Thoracic aorta (tissue), 2 donors: ENCODE data around the gene MRPL49. TPM values are rescaled to one million over a fixed set of nuclear protein-coding genes. Genes with fewer than 3 reads are reported as not detected.

Experiments used
- ATAC-seq: fragments of 150-250 bp; one replicate; pipeline ENCODE4 v1.8.0; 2017; ENCODE audit warnings: low read depth; ENCODE audit not compliant: insufficient number of reproducible peaks, low FRiP score
- DNase-seq: peaks from one replicate; pipeline ENCODE4 v3.0.0-alpha.2; 2020; ENCODE audit warnings: low spot score
- H3K27ac ChIP-seq, 2 donors: fragments of 200-600 bp; sonication (generic); 1 replicate in 1 of 2; 2 replicates in 1 of 2; pipeline ENCODE4 v1.5.1; 2016; ENCODE audit warnings: mild to moderate bottlenecking in 2 of 2, moderate library complexity in 2 of 2
- H3K27me3 ChIP-seq: fragments of 200-600 bp; sonication (generic); replicated peaks from 2 replicates; pipeline ENCODE4 v1.6.0; 2016; ENCODE audit warnings: mild to moderate bottlenecking; ENCODE audit not compliant: insufficient read depth
- H3K36me3 ChIP-seq: fragments of 200-600 bp; sonication (generic); one replicate; pipeline ENCODE4 v1.5.1; 2016
- H3K4me1 ChIP-seq, 2 donors: fragments of 200-600 bp; sonication (generic); 1 replicate in 1 of 2; 2 replicates in 1 of 2; pipeline versions ENCODE4 v1.5.1 to v1.6.0; 2016; ENCODE audit warnings: low read depth in 2 of 2, mild to moderate bottlenecking in 1 of 2; ENCODE audit not compliant: control insufficient read depth in 1 of 2
- H3K4me3 ChIP-seq: fragments of 200-600 bp; sonication (generic); 2 replicates; pipeline ENCODE4 v1.5.1; 2016; ENCODE audit warnings: mild to moderate bottlenecking
- H3K9me3 ChIP-seq: fragments of 200-600 bp; sonication (generic); 2 replicates; pipeline ENCODE4 v1.5.1; 2016
- total RNA-seq, 2 donors: library from RNA; depleted of rRNA; stranded (reverse); fragments of >200 nt; gene quantifications; one replicate each; pipeline versions ENCODE4 v1.1.0 to v1.2.3, GENCODE V29; 2016
- TF ChIP-seq, protein P1 (sequence below): fragments of 200-600 bp; sonication (generic); IDR thresholded peaks from one replicate; pipeline ENCODE4 v1.5.1; 2019; ENCODE audit warnings: antibody characterized with exemption

Gene MRPL49
- total RNA-seq, 2 donors from 2014 or later: 44.6 to 61.1 TPM

- Histone ChIP-seq H3K4me1 (peaks cover 9 to 18% of the 10 kb centered on the region in 2 donors), H3K9me3 (no peaks in the 10 kb centered on the region), H3K4me3 (peak overlapping the region; percentile 97), H3K27ac (peak overlapping the region; percentile 81 to 93), H3K36me3 (no peaks in the 10 kb centered on the region), H3K27me3 (no peaks in the 10 kb centered on the region)
- ATAC-seq (no peak), DNase-seq (no peak)
- TF ChIP-seq, protein P1, sequence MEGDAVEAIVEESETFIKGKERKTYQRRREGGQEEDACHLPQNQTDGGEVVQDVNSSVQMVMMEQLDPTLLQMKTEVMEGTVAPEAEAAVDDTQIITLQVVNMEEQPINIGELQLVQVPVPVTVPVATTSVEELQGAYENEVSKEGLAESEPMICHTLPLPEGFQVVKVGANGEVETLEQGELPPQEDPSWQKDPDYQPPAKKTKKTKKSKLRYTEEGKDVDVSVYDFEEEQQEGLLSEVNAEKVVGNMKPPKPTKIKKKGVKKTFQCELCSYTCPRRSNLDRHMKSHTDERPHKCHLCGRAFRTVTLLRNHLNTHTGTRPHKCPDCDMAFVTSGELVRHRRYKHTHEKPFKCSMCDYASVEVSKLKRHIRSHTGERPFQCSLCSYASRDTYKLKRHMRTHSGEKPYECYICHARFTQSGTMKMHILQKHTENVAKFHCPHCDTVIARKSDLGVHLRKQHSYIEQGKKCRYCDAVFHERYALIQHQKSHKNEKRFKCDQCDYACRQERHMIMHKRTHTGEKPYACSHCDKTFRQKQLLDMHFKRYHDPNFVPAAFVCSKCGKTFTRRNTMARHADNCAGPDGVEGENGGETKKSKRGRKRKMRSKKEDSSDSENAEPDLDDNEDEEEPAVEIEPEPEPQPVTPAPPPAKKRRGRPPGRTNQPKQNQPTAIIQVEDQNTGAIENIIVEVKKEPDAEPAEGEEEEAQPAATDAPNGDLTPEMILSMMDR: no peak
These were observed 26.7 kb upstream of the MRPL49 start for GRCh38 chr11:65095427-65095826.

DNA sequence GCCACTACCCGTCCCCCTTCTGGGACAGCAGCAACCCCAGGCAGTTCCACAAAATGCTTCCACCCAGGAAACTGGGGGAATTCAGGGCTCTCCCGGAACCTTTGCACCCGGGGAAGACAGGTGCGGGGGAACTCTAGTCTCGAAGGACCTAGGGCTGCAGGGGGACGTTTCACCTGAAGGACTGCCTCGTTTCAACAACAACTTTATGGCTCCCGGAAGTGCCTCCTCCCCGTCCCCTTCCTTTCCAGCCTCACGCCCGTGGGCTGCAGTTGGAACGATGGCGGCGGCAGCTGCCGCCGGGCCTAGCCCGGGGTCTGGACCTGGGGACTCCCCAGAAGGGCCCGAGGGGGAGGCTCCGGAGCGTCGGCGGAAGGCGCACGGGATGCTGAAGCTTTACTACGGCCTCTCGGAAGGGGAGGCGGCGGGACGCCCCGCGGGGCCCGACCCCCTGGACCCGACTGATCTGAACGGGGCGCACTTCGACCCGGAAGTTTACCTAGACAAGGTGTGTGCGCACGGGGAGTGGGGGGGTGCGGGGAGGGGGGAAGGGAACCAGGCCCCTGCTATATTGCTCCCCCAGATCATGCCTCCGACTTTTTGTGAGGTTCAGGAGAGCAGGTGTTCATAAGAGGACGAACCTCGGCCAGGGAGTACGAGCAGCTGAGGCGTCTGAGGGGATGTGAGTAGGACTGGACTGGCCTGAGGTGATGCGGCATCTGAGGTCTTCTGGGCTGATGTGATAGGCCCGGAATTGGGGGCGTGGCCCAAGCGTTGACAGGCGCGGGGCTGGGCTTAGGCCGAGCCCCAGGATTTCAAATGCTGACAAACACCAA, 25.9 kb upstream of the MRPL49 start, which contains the start of gene VPS51:
VPS51 (plus strand) TSS at position 241 of the 833 bp plus-strand sequence; CDS start at position 278, 37 bp downstream.
- TF ChIP-seq, protein P1: no peak
- DNase-seq: peak; percentile 72
- Histone ChIP-seq H3K27ac (peak within 1 kb of the TSS; percentile 81 to 93), H3K4me3 (peak within 1 kb of the TSS; percentile 97), H3K27me3 (no peaks in the 10 kb centered on the region), H3K9me3 (no peaks in the 10 kb centered on the region), H3K4me1 (peaks cover 9 to 18% of the 10 kb centered on the region in 2 donors), H3K36me3 (no peaks in the 10 kb centered on the region)
- peak; percentile 76 for ATAC-seq

DNA sequence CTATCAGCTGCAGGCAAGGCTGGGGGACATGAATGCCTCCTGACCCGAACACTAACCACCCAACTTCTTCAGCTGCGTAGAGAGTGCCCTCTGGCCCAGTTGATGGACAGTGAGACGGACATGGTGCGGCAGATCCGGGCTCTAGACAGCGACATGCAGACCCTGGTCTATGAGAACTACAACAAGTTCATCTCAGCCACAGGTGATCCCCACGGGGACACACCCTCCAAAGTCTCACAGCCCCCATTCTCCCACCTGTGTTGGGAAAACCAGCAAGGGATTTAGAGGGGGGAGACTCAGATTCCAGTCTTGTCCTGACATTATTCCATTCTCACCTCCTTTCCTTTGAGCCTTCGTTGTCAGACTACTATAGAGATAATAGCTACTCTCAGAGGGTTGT, 25.2 kb upstream of the MRPL49 start:
- no peak for ATAC-seq
- peak overlapping the region; percentile 97 for H3K4me3 ChIP-seq
- H3K36me3 ChIP-seq: no peaks in the 10 kb centered on the region

GRCh38 chr11:65100674-65101350, 21.3 kb upstream of the MRPL49 start:
- Histone ChIP-seq H3K4me3 (no peak overlapping the region), H3K36me3 (no peaks in the 10 kb centered on the region), H3K27ac (no peak overlapping the region), H3K9me3 (no peaks in the 10 kb centered on the region), H3K4me1 (peaks cover 11 to 29% of the 10 kb centered on the region in 2 donors), H3K27me3 (no peaks in the 10 kb centered on the region)
- ATAC-seq: no peak
- TF ChIP-seq, protein P1: no peak
- no peak for DNase-seq

More for the DNA sequence above, 25.2 kb upstream of the MRPL49 start:
- peaks cover 9 to 21% of the 10 kb centered on the region in 2 donors for H3K4me1 ChIP-seq
- no peaks in the 10 kb centered on the region for H3K27me3 ChIP-seq
- H3K9me3 ChIP-seq: no peaks in the 10 kb centered on the region
- no peak for DNase-seq
- H3K27ac ChIP-seq: peak overlapping the region; percentile 81 to 93
- TF ChIP-seq, protein P1: no peak
